DMS79 (cell line): Measurements from ENCODE around the gene DSCAM.
"Not testable (repeated sequence)": the region's sequence is repeated elsewhere in the genome, so short reads cannot be mapped to it uniquely, and the experiment has no call there.

Experiments
- DNase-seq: peaks from one replicate; lab custom pipeline; 2025; lab: John Stamatoyannopoulos, UW

DSCAM gene

GRCh38 chr21:40250514-40251294, 596.3 kb downstream of the DSCAM start:
- no peak for DNase-seq

GRCh38 chr21:40244981-40245380, 602.0 kb downstream of the DSCAM start:
- no peak for DNase-seq

- no peak for DNase-seq
These were observed 603.3 kb downstream of the DSCAM start for GRCh38 chr21:40243685-40244084.

GRCh38 chr21:40242586-40243265, 604.2 kb downstream of the DSCAM start:
- no peak for DNase-seq

GRCh38 chr21:40235528-40235927, 611.4 kb downstream of the DSCAM start:
- no peak for DNase-seq

GRCh38 chr21:40231979-40232378, 615.0 kb downstream of the DSCAM start:
- DNase-seq: no peak

- DNase-seq: no peak
These were observed 619.9 kb downstream of the DSCAM start for GRCh38 chr21:40227096-40227495.

GRCh38 chr21:40215941-40216340, 631.0 kb downstream of the DSCAM start:
- DNase-seq: peak; percentile 81

- no peak for DNase-seq
These were observed 636.7 kb downstream of the DSCAM start for GRCh38 chr21:40210251-40210650.

GRCh38 chr21:40208948-40209345, 638.0 kb downstream of the DSCAM start:
- no peak for DNase-seq

- no peak for DNase-seq
These were observed 638.6 kb downstream of the DSCAM start for GRCh38 chr21:40208206-40208947.

GRCh38 chr21:40200946-40201345, 646.0 kb downstream of the DSCAM start:
- peak; percentile 7 for DNase-seq

- no peak for DNase-seq
These were observed 646.8 kb downstream of the DSCAM start for GRCh38 chr21:40200126-40200525.

GRCh38 chr21:40194185-40194980, 652.6 kb downstream of the DSCAM start:
- peak; percentile 60 for DNase-seq

GRCh38 chr21:40191616-40192015, 655.3 kb downstream of the DSCAM start:
- DNase-seq: no peak

GRCh38 chr21:40191196-40191595, 655.8 kb downstream of the DSCAM start:
- no peak for DNase-seq

GRCh38 chr21:40187946-40188654, 658.9 kb downstream of the DSCAM start:
- no peak for DNase-seq

- DNase-seq: no peak
These were observed 659.7 kb downstream of the DSCAM start for GRCh38 chr21:40187244-40187643.

GRCh38 chr21:40186045-40186444, 660.9 kb downstream of the DSCAM start:
- no peak for DNase-seq

- DNase-seq: no peak
These were observed 661.8 kb downstream of the DSCAM start for GRCh38 chr21:40185208-40185607.

GRCh38 chr21:40182491-40182890, 664.5 kb downstream of the DSCAM start:
- DNase-seq: not testable (repeated sequence)
